ENCODE data around the gene TGFBR2.
"Not testable (repeated sequence)": the region's sequence is repeated elsewhere in the genome, so short reads cannot be mapped to it uniquely, and the experiment has no call there.

The TGFBR2 gene

DNA sequence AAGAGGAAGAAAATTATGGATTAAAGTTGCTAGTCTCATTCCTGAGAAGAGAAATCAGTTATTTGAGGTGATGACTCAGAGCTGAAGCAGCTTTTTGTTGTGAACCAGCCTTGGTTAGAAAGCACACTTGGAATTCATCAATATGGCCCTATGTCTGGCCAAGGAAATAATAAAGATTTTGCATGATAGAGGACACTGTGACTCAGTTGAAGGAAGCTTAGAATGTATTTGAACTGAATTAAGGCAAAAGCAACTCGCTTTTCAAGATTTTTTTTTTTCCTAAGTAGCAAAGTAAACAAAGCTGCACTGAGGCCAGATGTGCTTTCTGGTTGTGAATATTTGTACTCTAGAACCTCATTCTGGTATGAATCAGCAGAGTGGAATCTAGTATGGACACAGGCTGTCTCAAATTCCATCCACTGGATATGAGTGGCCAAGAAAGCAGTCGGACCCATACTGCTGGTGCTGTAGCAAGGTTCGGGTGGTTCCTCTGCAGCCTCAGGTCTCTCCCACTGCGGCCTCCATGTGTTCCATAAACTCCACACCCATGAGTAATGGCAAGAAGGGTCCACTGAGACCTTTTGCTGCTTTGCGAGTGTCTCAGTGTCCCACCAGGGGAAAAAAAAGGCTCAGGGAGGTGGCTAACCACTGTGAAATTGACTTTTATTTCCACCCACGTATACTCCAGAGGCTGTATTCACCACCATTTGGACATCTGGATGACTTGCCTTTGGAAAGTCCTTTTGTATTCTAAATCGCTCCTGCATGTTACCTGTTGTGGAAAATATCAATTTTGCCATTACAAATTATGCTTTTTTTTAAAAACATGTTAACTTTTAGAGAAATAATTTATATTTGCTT is 53.1 kb downstream of the TGFBR2 start:
- DNase-seq = no peak

DNA sequence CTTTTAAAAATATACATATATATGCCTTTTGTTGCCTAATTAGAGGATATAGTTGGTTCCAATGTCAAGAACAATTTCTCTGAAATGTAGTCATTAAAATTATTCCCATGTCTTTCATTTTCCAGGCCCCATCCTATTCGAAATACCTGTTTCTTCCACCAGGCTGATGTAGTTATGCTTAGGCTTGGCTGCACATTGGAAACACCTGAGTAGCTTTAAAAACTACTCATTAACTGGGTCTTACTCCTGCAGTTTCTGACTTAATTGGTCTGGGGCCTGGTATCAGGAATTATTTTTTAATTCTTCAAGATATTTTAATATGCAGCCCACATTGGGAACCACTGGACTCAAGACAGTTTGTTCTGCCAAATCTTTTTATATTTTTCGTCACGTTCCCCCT is 53.7 kb downstream of the TGFBR2 start:
- no peak for DNase-seq

DNA sequence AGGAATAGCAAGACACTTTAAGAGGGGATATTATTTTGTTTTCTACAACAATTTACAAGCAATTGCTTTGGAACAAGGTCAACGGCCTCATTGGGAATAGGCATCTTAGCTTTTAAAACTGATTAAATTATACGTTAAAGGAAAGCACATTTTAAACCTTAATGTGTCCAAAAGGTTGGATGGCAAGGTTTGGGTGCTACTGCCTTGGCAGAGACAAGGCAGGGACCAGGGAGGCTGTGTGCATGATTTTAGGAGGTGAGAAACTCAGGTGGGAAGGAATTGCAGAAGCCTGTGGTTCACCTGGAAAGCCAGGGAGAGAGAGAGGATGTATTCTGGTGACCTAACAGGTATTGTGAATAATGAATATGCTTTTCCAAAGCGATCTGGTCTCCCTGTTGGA is 54.3 kb downstream of the TGFBR2 start:
- DNase-seq = no peak

- DNase-seq = no peak
Observed at GRCh38 chr3:30661098-30661873, 54.9 kb downstream of the TGFBR2 start.

DNA sequence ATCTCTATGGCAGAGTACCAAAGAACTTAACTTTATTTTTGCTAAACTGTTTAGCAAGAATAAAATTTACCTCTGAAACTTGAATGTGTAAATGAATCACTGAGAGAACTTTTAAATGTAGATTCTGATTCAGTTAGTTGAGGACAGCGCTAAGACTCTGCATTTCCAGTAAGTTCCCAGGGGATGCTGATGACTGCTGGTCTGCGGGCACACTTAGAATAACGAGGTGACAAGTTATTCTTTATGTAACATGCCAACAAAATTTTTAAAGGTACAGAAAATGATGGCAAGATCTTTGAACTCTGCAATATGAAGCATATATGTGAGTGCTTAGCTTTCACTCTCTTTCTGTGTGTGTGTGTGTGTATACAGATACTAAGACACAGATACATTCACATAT is 56.4 kb downstream of the TGFBR2 start:
- DNase-seq = no peak

GRCh38 chr3:30663533-30664241 is 57.3 kb downstream of the TGFBR2 start:
- DNase-seq = no peak

- DNase-seq = no peak
Observed at GRCh38 chr3:30664459-30664858, 58.1 kb downstream of the TGFBR2 start.

GRCh38 chr3:30664884-30665283 is 58.5 kb downstream of the TGFBR2 start:
- DNase-seq = no peak

DNA sequence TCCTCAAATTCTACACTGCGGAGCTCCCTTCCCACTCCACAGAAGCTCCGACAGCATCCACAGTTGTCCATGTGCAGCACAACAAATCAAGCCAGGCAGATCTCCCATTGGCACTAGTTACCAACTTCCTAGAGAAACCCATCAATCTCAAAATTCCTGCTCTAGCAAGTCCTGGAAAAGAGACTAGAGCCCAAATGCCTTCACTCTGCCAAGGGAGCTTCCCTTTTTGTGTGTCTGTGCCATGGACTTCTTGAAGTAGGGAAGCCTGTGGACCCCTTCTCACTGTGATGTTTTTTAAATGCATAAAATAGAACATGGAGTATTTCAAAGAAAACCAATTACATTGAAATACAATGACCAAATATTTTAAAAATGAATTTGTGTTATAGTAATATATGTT is 59.1 kb downstream of the TGFBR2 start:
- no peak for DNase-seq

DNA sequence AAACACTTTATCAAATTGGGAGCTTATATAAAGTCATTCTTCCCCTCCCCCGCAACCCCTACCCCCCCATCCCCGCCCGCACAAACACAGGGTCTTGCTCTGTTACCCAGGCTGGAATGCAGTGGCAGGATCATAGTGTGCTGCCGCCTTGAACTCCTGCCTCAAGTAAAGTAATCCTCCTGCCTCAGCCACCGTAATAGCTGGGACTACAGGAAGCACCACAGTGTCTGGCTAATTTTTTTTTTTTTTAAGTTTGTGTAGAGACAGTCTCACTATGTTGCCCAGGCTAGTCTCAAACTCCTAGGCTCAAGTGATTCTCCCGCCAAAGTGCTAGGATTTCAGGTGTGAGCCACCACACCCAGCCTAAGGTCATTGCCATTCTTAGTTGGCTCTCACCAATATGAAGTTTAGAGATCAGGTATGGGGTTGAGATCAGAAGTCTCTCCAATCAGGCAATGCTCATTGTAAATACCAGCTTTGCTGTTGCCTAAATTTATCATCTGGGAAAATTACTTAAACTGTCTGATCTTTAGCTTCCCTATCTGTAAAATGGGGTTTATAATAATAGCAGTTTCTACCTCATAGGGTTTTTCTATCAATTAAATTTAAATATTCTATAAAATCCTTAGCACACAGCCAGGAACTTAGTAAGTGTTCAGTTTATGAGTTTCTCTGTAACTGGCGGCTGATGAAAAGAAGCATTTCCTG is 60.3 kb downstream of the TGFBR2 start:
- no peak for DNase-seq

DNA sequence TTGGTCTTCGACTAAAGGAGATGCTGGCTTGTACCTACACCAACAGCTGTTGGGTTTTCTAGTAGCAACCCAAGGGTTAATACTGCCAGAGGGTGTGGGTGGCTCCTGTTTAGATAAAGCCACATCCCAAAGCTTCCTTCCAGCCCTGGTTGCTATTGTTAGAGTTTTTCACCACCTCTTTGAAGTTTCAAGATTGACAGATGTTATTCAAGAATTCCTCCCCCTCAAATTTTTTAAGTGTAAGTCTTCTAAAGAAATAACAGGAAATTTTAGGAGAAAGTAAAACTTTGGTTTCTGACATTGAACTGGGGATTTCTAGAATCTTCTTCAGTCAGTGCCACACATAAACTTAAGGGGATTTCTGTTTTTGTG is 60.9 kb downstream of the TGFBR2 start:
- DNase-seq = peak; percentile 59

- DNase-seq = no peak
Observed at GRCh38 chr3:30668051-30668609, 61.7 kb downstream of the TGFBR2 start.

GRCh38 chr3:30669360-30669934 is 63.0 kb downstream of the TGFBR2 start:
- not testable (repeated sequence) for DNase-seq

GRCh38 chr3:30670292-30670691 is 63.9 kb downstream of the TGFBR2 start:
- DNase-seq = no peak

- no peak for DNase-seq
Observed at GRCh38 chr3:30671527-30672286, 65.3 kb downstream of the TGFBR2 start.

- DNase-seq = no peak
Observed at GRCh38 chr3:30672287-30672735, 65.9 kb downstream of the TGFBR2 start.

DNA sequence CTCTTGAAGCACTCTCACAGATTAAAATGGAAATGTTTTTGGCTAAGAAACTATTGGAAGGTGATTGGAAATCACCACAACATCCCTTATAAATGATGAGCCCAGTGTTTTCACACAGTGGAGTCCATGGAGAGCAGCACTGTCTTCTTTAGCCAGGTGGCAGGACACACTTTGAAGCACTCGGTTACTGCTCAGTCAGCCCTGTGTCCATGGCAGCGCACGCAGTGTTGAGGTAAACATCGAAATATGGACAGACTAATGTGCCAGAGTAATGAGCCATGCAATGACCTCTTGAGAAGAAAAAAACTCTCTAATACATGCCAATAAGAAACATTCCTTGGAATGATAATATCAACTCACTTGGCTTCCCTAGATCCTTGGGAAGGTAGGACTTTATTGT is 66.6 kb downstream of the TGFBR2 start:
- DNase-seq = no peak

GRCh38 chr3:30673425-30674341 is 67.3 kb downstream of the TGFBR2 start:
- no peak for DNase-seq

DNA sequence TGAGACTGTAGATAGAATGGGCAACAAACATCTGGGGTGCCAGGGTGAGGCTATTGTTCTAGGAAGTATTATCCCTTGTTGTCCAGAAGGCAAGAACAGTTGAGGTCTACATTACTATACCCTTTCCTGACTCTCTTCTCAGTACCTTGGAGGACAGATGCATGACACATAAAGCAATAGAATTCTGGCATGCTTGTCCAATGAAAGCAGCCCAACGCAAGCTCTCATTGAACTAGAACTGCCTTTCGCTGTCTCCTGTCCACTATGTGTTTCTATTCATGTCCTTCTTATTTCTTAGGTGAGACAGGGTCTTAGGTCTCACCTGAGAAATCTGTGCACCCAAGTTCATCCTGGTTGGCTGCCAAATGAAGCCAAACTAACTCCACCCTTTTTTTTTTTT is 68.6 kb downstream of the TGFBR2 start:
- no peak for DNase-seq

- no peak for DNase-seq
Observed at GRCh38 chr3:30675774-30676173, 69.4 kb downstream of the TGFBR2 start.
